ENCODE measurements around the gene EBF3.

EBF3 gene

GRCh38 chr10:129922598-129923123 lies 41.4 kb downstream of the EBF3 start:
- no peak for TF ChIP-seq TCF12 (IDR thresholded peaks at IDR 0.05; ENCODE audit: low read depth)
- TF ChIP-seq REST (IDR thresholded peaks at IDR 0.05; ENCODE audit: low read depth) = no peak
- TF ChIP-seq, protein P1, sequence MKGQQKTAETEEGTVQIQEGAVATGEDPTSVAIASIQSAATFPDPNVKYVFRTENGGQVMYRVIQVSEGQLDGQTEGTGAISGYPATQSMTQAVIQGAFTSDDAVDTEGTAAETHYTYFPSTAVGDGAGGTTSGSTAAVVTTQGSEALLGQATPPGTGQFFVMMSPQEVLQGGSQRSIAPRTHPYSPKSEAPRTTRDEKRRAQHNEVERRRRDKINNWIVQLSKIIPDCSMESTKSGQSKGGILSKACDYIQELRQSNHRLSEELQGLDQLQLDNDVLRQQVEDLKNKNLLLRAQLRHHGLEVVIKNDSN (IDR thresholded peaks at IDR 0.05) = no peak
- no peak for TF ChIP-seq NFIC (IDR thresholded peaks at IDR 0.05)
- no peak for TF ChIP-seq CREB1 (IDR thresholded peaks at IDR 0.05; ENCODE audit: low read depth)
- no peak for TF ChIP-seq CEBPB (IDR thresholded peaks at IDR 0.05)
- no peak for TF ChIP-seq TEAD4 (IDR thresholded peaks at IDR 0.05)
- TF ChIP-seq RAD21 (IDR thresholded peaks at IDR 0.05; ENCODE audit: low read depth) = no peak
- TF ChIP-seq EGR1 (IDR thresholded peaks at IDR 0.05) = no peak
- TF ChIP-seq ZBTB7A (IDR thresholded peaks at IDR 0.05; ENCODE audit: low read depth) = no peak
- no peak for TF ChIP-seq MAX (IDR thresholded peaks at IDR 0.05)
- no peak for TF ChIP-seq YY1 (IDR thresholded peaks at IDR 0.05; ENCODE audit: low read depth)

DNA sequence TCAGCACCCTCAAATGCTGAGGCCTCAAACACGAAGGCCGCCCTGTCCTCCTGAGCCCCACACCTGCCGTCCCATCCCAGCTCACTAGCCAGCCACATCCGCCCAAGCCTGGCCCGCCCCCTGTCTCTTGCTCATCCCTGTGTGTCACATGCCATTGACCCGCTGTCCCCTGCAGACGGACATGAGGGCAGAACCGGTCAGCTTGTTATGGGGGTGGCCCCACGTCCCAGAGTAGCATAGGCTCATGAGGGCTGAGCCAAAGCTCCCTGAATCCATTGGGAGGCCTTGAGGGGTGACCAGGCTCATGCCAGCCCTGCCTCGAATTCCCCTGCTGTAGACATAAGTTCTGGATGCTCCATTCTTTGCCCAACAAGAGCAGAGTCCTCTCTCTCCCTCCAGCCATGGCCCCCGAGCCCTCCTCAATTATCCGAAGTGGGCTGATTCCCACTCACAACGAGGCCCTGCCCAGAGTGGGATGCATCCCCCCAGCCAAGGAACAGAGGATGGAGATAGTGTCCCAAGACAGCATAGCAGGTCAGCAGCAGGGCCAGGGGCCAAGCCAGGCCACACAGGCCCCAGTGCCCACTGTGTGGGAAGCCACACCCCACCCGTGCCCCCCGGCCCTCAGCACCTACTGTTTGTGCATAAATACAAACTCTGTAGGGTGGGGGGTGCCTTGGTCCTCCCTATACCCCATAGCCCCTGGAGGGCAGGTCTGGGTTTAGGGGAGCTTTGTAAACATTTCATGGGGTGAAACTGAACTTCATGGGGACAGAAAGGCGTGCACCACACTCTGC lies 42.1 kb downstream of the EBF3 start:
- no peak for TF ChIP-seq REST (IDR thresholded peaks at IDR 0.05; ENCODE audit: low read depth)
- TF ChIP-seq CEBPB (IDR thresholded peaks at IDR 0.05) = no peak
- no peak for TF ChIP-seq EGR1 (IDR thresholded peaks at IDR 0.05)
- TF ChIP-seq CREB1 (IDR thresholded peaks at IDR 0.05; ENCODE audit: low read depth) = no peak
- TF ChIP-seq TCF12 (IDR thresholded peaks at IDR 0.05; ENCODE audit: low read depth) = no peak
- no peak for TF ChIP-seq EP300 (IDR thresholded peaks at IDR 0.05; ENCODE audit: borderline replicate concordance)
- TF ChIP-seq YY1 (IDR thresholded peaks at IDR 0.05; ENCODE audit: low read depth) = no peak
- TF ChIP-seq ZBTB7A (IDR thresholded peaks at IDR 0.05; ENCODE audit: low read depth) = no peak
- TF ChIP-seq MAX (IDR thresholded peaks at IDR 0.05) = no peak
- no peak for TF ChIP-seq TEAD4 (IDR thresholded peaks at IDR 0.05)
- TF ChIP-seq FOXM1 (IDR thresholded peaks at IDR 0.05; ENCODE audit: borderline replicate concordance, low read depth) = no peak
- no peak for TF ChIP-seq NFIC (IDR thresholded peaks at IDR 0.05)
- no peak for TF ChIP-seq RAD21 (IDR thresholded peaks at IDR 0.05; ENCODE audit: low read depth)
- no peak for TF ChIP-seq TAF1 (IDR thresholded peaks at IDR 0.05; ENCODE audit: low read depth)
- TF ChIP-seq, protein P1 (IDR thresholded peaks at IDR 0.05) = no peak

GRCh38 chr10:129921065-129921670 lies 42.9 kb downstream of the EBF3 start:
- no peak for TF ChIP-seq REST (IDR thresholded peaks at IDR 0.05; ENCODE audit: low read depth)

DNA sequence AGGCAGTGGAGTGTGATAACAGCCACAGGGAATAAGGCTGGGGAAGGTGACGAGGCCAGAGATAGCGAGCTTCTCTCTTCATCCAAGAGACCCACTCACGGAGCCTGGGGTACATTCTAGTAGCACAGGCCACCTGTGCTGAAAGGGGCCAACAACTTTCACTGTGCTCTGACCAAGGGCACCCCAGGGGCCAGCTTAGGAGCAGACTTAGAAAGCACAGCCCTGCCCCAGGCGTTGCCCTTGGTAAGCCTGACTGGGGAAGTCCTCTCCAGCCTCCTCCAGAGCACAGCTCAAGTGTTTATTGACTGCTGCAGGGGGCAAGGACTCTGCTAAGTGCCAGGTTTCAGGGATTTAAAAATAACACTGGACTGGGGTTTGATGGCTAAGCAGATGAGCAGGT lies 44.7 kb downstream of the EBF3 start:
- TF ChIP-seq NFIC (IDR thresholded peaks at IDR 0.05) = no peak
- no peak for TF ChIP-seq TEAD4 (IDR thresholded peaks at IDR 0.05)

Measured in Ishikawa (cell line).